Measurements from ENCODE around the gene GUCY2C. TPM values are rescaled to one million over a fixed set of nuclear protein-coding genes. Genes with fewer than 3 reads are reported as not detected.

The GUCY2C gene
- total RNA-seq, 1 experiment from 2014 or later, result not detected

DNA sequence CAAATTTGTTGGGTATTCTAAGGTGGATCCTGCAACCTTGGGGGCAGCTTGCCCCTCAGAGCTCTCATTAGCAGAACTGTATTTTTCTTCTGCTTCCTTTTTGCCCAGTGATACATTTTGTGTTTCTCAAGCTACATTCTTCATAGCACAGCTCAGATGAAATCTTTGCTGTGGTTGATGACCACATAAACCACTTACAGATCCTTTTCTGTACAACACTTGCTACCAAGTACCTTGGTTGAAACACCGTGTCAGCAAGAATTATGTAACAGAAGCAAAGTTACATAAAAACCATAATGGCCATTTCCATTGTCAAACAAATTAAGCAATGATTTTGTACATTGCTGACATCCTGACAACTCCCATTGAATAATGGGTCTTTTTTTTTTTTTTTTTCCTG lies 119.1 kb downstream of the GUCY2C start:
- CTCF ChIA-PET, result no interaction called here
- BruUV-seq (replicated peaks), result no TSS peak
- intact Hi-C loops (cut with micrococcal nuclease; ENCODE audit: unreplicated experiment), result no loop called here
- Histone ChIP-seq H3K9me3 (ENCODE audit: low read depth, low read length, poor library complexity, severe bottlenecking) (no peaks in the 10 kb centered on the region), H3K4me3 (ENCODE audit: low read depth, low read length, poor library complexity, severe bottlenecking) (no peak overlapping the region), H3K27me3 (replicated peaks; ENCODE audit: insufficient read depth, low read depth, low read length, poor library complexity) (no peaks in the 10 kb centered on the region), H3K4me1 (ENCODE audit: insufficient read depth, low read length, poor library complexity, severe bottlenecking) (peaks cover 21% of the 10 kb centered on the region), H3K27ac (ENCODE audit: low read depth, low read length, poor library complexity, severe bottlenecking) (no peak overlapping the region), H3K36me3 (ENCODE audit: insufficient read depth, low read length, poor library complexity, severe bottlenecking) (no peaks in the 10 kb centered on the region)
- no peak for DNase-seq (ENCODE audit: low spot score)
- POLR2A ChIA-PET (ENCODE audit: low non-redundant PET), result interaction anchor here (0.8 kb wide), 1 partner anchor 1289 kb away, joined by 6 read pairs; no protein-coding TSS in a partner anchor
- TF ChIP-seq CTCF (conservative IDR thresholded peaks at IDR 0.05; ENCODE audit: low read depth, low read length) (no peak), EZH2 (IDR thresholded peaks at IDR 0.05; ENCODE audit: borderline replicate concordance, low read depth, low read length, poor library complexity, severe bottlenecking) (no peak)

DNA sequence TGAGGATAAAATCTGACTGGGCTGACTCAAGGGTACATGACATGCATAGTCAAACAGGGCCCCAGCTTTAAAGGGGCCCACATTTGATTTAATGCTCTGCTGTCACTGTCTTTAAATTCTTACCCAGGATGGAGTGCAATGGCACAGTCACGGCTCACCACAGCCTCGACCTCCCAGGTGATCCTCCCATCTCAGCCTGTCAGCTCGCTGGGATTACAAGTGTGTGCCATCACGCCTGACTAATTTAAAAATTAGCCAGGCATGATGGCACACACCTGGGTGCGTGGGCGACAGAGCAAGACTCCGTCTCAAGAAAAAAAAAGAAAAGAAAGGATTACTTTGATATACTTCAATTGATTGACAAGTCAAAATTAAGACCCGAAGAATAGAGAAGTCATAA lies 119.5 kb downstream of the GUCY2C start:
- H3K27ac ChIP-seq (ENCODE audit: low read depth, low read length, poor library complexity, severe bottlenecking), result no peak overlapping the region
- CTCF ChIA-PET, result no interaction called here
- H3K9me3 ChIP-seq (ENCODE audit: low read depth, low read length, poor library complexity, severe bottlenecking), result no peaks in the 10 kb centered on the region
- TF ChIP-seq EZH2 (IDR thresholded peaks at IDR 0.05; ENCODE audit: borderline replicate concordance, low read depth, low read length, poor library complexity, severe bottlenecking), result no peak
- intact Hi-C loops (cut with micrococcal nuclease; ENCODE audit: unreplicated experiment), result no loop called here
- BruUV-seq (replicated peaks), result no TSS peak
- no peak overlapping the region for H3K4me3 ChIP-seq (ENCODE audit: low read depth, low read length, poor library complexity, severe bottlenecking)
- POLR2A ChIA-PET (ENCODE audit: low non-redundant PET), result interaction anchor here (0.8 kb wide), 1 partner anchor 1290 kb away, joined by 6 read pairs; no protein-coding TSS in a partner anchor
- H3K27me3 ChIP-seq (replicated peaks; ENCODE audit: insufficient read depth, low read depth, low read length, poor library complexity), result no peaks in the 10 kb centered on the region
- H3K36me3 ChIP-seq (ENCODE audit: insufficient read depth, low read length, poor library complexity, severe bottlenecking), result no peaks in the 10 kb centered on the region
- DNase-seq (ENCODE audit: low spot score), result no peak
- H3K4me1 ChIP-seq (ENCODE audit: insufficient read depth, low read length, poor library complexity, severe bottlenecking), result peaks cover 21% of the 10 kb centered on the region

- DNase-seq (ENCODE audit: low spot score), result no peak
- CTCF ChIA-PET, result no interaction called here
These were observed 120.8 kb downstream of the GUCY2C start for GRCh38 chr12:14575585-14575984.

More at GRCh38 chr12:14575585-14575984, 120.8 kb downstream of the GUCY2C start:
- no peak overlapping the region for H3K4me3 ChIP-seq (ENCODE audit: low read depth, low read length, poor library complexity, severe bottlenecking)
- TF ChIP-seq CTCF (conservative IDR thresholded peaks at IDR 0.05; ENCODE audit: low read depth, low read length), result no peak
- no peak for TF ChIP-seq EZH2 (IDR thresholded peaks at IDR 0.05; ENCODE audit: borderline replicate concordance, low read depth, low read length, poor library complexity, severe bottlenecking)
- H3K36me3 ChIP-seq (ENCODE audit: insufficient read depth, low read length, poor library complexity, severe bottlenecking), result no peaks in the 10 kb centered on the region
- BruUV-seq (replicated peaks), result no TSS peak
- intact Hi-C loops (cut with micrococcal nuclease; ENCODE audit: unreplicated experiment), result no loop called here
- H3K9me3 ChIP-seq (ENCODE audit: low read depth, low read length, poor library complexity, severe bottlenecking), result no peaks in the 10 kb centered on the region
- POLR2A ChIA-PET (ENCODE audit: low non-redundant PET), result no interaction called here
- no peak overlapping the region for H3K27ac ChIP-seq (ENCODE audit: low read depth, low read length, poor library complexity, severe bottlenecking)
- H3K4me1 ChIP-seq (ENCODE audit: insufficient read depth, low read length, poor library complexity, severe bottlenecking), result peaks cover 21% of the 10 kb centered on the region
- H3K27me3 ChIP-seq (replicated peaks; ENCODE audit: insufficient read depth, low read depth, low read length, poor library complexity), result no peaks in the 10 kb centered on the region
